Measurements from ENCODE around the gene CASK. TPM values are rescaled to one million over a fixed set of nuclear protein-coding genes. Genes with fewer than 3 reads are reported as not detected.

CASK gene
- total and polyA plus RNA-seq, 9 of the 15 experiments (the other 6 are each of a cell fraction or from before 2014, with no cell fraction given): 1.3 to 7.4 (median 5.2) TPM

GRCh38 chrX:41946235-41946634 is 22.9 kb upstream of the CASK start:
- H4K20me1 ChIP-seq (replicated peaks; ENCODE audit: control insufficient read depth, insufficient read depth, low read length): no peaks in the 10 kb centered on the region
- no peak overlapping the region for H3K4me2 ChIP-seq (ENCODE audit: insufficient read depth, low read length)
- no TSS peak for BruUV-seq (replicated peaks)
- no peaks in the 10 kb centered on the region for H3K9me3 ChIP-seq (replicated peaks; ENCODE audit: control insufficient read depth, insufficient read depth, low read depth, low read length)
- H3K9ac ChIP-seq (ENCODE audit: insufficient read depth in 1 of 2, low read depth in 2 of 2, low read length in 2 of 2): no peak overlapping the region
- no peaks in the 10 kb centered on the region for H3K4me1 ChIP-seq (replicated peaks in 1 of 2; ENCODE audit: control insufficient read depth in 2 of 2, insufficient read depth in 2 of 2, low read length in 2 of 2)
- intact Hi-C loops (cut with micrococcal nuclease) (no loop called here), in situ Hi-C loops (cut with MboI) (loop anchor here (25.0 kb wide), 1 partner anchor 409 kb away; no protein-coding TSS in a partner anchor)
- ATAC-seq: no peak
- H3K36me3 ChIP-seq (ENCODE audit: control insufficient read depth, insufficient read depth, low read length): no peaks in the 10 kb centered on the region
- ChIA-PET CTCF (ENCODE audit: low intra/inter-chr PET ratio) (no interaction called here), POLR2A (no interaction called here)
- 0 out of 2 replicates have a peak overlapping the region, but pooled peaks have one; percentile 16 for H2AFZ ChIP-seq (ENCODE audit: low read depth, low read length)
- H3K27me3 ChIP-seq (ENCODE audit: control insufficient read depth in 2 of 2, insufficient read depth in 2 of 2, low read length in 2 of 2): no peaks in the 10 kb centered on the region
- no peak overlapping the region for H3K4me3 ChIP-seq
- 20% methylated on average over 3 of the region's 3 CpGs for whole genome bisulfite sequencing (ENCODE audit: insufficient coverage, low coverage, missing lambda C conversion rate)
- no peak for TF ChIP-seq RAD51 (IDR thresholded peaks at IDR 0.05; ENCODE audit: borderline replicate concordance, low read depth)
- TF ChIP-seq RNF2 (IDR thresholded peaks at IDR 0.05): no peak
- no peak for TF ChIP-seq ZSCAN32 (CRISPR knock-in tag; IDR thresholded peaks at IDR 0.05)
- no peak for TF ChIP-seq NFRKB (IDR thresholded peaks at IDR 0.05; ENCODE audit: low read depth)
- no peak for TF ChIP-seq NCOA6 (IDR thresholded peaks at IDR 0.05)
- no peak for TF ChIP-seq RB1 (IDR thresholded peaks at IDR 0.05; ENCODE audit: low read depth)
- no peak for TF ChIP-seq MAFK (IDR thresholded peaks at IDR 0.05; ENCODE audit: low read length)
- no peaks in the 10 kb centered on the region for H3K9me1 ChIP-seq (ENCODE audit: control insufficient read depth, insufficient read depth, low read length)
- FAIRE-seq: no peak
- H3K27ac ChIP-seq (ENCODE audit: extremely low read depth, low read depth, low read length): no peak overlapping the region
- H3K79me2 ChIP-seq (ENCODE audit: control insufficient read depth, insufficient read depth, low read length): no peaks in the 10 kb centered on the region
- no peak for DNase-seq (ENCODE audit: extremely low read depth in 1 of 4, low spot score in 3 of 4)

- intact Hi-C loops (cut with micrococcal nuclease): no loop called here
- no peaks in the 10 kb centered on the region for H3K9me1 ChIP-seq (ENCODE audit: control insufficient read depth, insufficient read depth, low read length)
- DNase-seq (ENCODE audit: extremely low read depth in 1 of 4, low spot score in 3 of 4): no peak
- H3K27ac ChIP-seq (ENCODE audit: extremely low read depth, low read depth, low read length): no peak overlapping the region
- H3K36me3 ChIP-seq (ENCODE audit: control insufficient read depth, insufficient read depth, low read length): no peaks in the 10 kb centered on the region
- no peak overlapping the region for H3K9ac ChIP-seq (ENCODE audit: insufficient read depth in 1 of 2, low read depth in 2 of 2, low read length in 2 of 2)
- no peaks in the 10 kb centered on the region for H3K27me3 ChIP-seq (ENCODE audit: control insufficient read depth in 2 of 2, insufficient read depth in 2 of 2, low read length in 2 of 2)
- H2AFZ ChIP-seq (ENCODE audit: low read depth, low read length): no peak overlapping the region
- no TSS peak for BruUV-seq (replicated peaks)
- POLR2A ChIA-PET: no interaction called here
- no peak overlapping the region for H3K4me2 ChIP-seq (ENCODE audit: insufficient read depth, low read length)
- no peaks in the 10 kb centered on the region for H3K9me3 ChIP-seq (replicated peaks; ENCODE audit: control insufficient read depth, insufficient read depth, low read depth, low read length)
- H3K4me3 ChIP-seq: no peak overlapping the region
- no peak for FAIRE-seq
- no peaks in the 10 kb centered on the region for H3K4me1 ChIP-seq (replicated peaks in 1 of 2; ENCODE audit: control insufficient read depth in 2 of 2, insufficient read depth in 2 of 2, low read length in 2 of 2)
- no peaks in the 10 kb centered on the region for H4K20me1 ChIP-seq (replicated peaks; ENCODE audit: control insufficient read depth, insufficient read depth, low read length)
- CTCF ChIA-PET (ENCODE audit: low intra/inter-chr PET ratio): no interaction called here
- in situ Hi-C loops (cut with MboI): loop anchor here (25.0 kb wide), 1 partner anchor 399 kb away; no protein-coding TSS in a partner anchor
- no peaks in the 10 kb centered on the region for H3K79me2 ChIP-seq (ENCODE audit: control insufficient read depth, insufficient read depth, low read length)
- 10% methylated on average over 3 of the region's 3 CpGs for WGBS (ENCODE audit: insufficient coverage, low coverage, missing lambda C conversion rate)
- no peak for ATAC-seq
- TF ChIP-seq TFAM (CRISPR knock-in tag; conservative IDR thresholded peaks at IDR 0.05): no peak
- peak; percentile 35 for TF ChIP-seq ZNF316 (IDR thresholded peaks at IDR 0.05)
- TF ChIP-seq ZNF146 (CRISPR knock-in tag; IDR thresholded peaks at IDR 0.05; ENCODE audit: unreplicated experiment): no peak
- no peak for TF ChIP-seq RHOXF2B (CRISPR knock-in tag; conservative IDR thresholded peaks at IDR 0.05)
- no peak for TF ChIP-seq CBX8 (IDR thresholded peaks at IDR 0.05; ENCODE audit: borderline replicate concordance, extremely low read depth, low read depth, low read length, poor library complexity, severe bottlenecking)
- no peak for TF ChIP-seq ZNF639 (CRISPR knock-in tag; conservative IDR thresholded peaks at IDR 0.05 in 1 of 2, IDR thresholded peaks at IDR 0.05 in 1 of 2)
- no peak for TF ChIP-seq HNRNPLL (IDR thresholded peaks at IDR 0.05; ENCODE audit: low read depth, low read length, poor library complexity, severe bottlenecking)
- peak; percentile 31; the same call in 1 of the 2 replicates for TF ChIP-seq C11orf30 (IDR thresholded peaks at IDR 0.05; ENCODE audit: low read depth)
- TF ChIP-seq ZNF449 (CRISPR knock-in tag; IDR thresholded peaks at IDR 0.05): no peak
These were observed 12.5 kb upstream of the CASK start for GRCh38 chrX:41935832-41936231.
